H1 (cell line): ENCODE measurements around the gene DDX41. TPM values are rescaled to one million over a fixed set of nuclear protein-coding genes. Genes with fewer than 3 reads are reported as not detected.

ENCODE experiments used
- CTCF ChIA-PET: fragments of 300-600 bp; sonication (Branson Sonifier 250); formaldehyde crosslinking; loops from one replicate; lab custom pipeline; 2021; ENCODE audit not compliant: partially characterized antibody; lab: Charles Lee
- POLR2A ChIA-PET: fragments of 300-600 bp; sonication (Branson Sonifier 250); formaldehyde crosslinking; loops from one replicate; lab custom pipeline; 2021; ENCODE audit warnings: inconsistent platforms; ENCODE audit not compliant: partially characterized antibody; lab: Charles Lee
- DNase-seq, 2 experiments: peaks; one replicate each; pipeline versions ENCODE4 v3.0.0 to v3.0.0-alpha.2; 2010 to 2022; ENCODE audit warnings: low spot score in 2 of 2, low read depth in 1 of 2, mixed read lengths in 1 of 2
- FAIRE-seq: peaks from 2 replicates; lab custom pipeline; 2011; peaks lifted over from hg19 to GRCh38; lab: Jason Lieb, UNC
- H2AFZ ChIP-seq: 2 replicates; pipeline ENCODE4 v1.8.1; 2012; ENCODE audit warnings: low read length, inconsistent platforms
- H2AK5ac ChIP-seq: 2 replicates; pipeline ENCODE4 v1.6.1; 2013; ENCODE audit warnings: low read depth, low read length
- H2BK120ac ChIP-seq: replicated peaks from 2 replicates; pipeline ENCODE3; 2013; ENCODE audit warnings: low read depth, low read length, inconsistent platforms
- H2BK12ac ChIP-seq: 2 replicates; pipeline ENCODE4 v1.6.1; 2013; ENCODE audit warnings: low read depth, low read length
- H2BK15ac ChIP-seq: 2 replicates; pipeline ENCODE4 v1.6.1; 2013; ENCODE audit warnings: low read length
- H2BK20ac ChIP-seq: 2 replicates; pipeline ENCODE4 v1.6.1; 2013; ENCODE audit warnings: low read length
- H2BK5ac ChIP-seq: 2 replicates; pipeline ENCODE4 v1.6.1; 2013; ENCODE audit warnings: low read depth, low read length
- H3K14ac ChIP-seq: 2 replicates; pipeline ENCODE4 v1.6.1; 2013; ENCODE audit warnings: inconsistent platforms; ENCODE audit not compliant: insufficient read length
- H3K18ac ChIP-seq: 2 replicates; pipeline ENCODE4 v1.6.1; 2013; ENCODE audit warnings: low read length; ENCODE audit errors: extremely low read depth
- H3K23ac ChIP-seq: 2 replicates; pipeline ENCODE4 v1.6.1; 2013; ENCODE audit warnings: inconsistent platforms; ENCODE audit not compliant: insufficient read length
- H3K23me2 ChIP-seq: 2 replicates; pipeline ENCODE4 v1.6.1; 2013; ENCODE audit warnings: low read depth, low read length
- H3K27ac ChIP-seq: 2 replicates; pipeline ENCODE4 v1.6.1; 2011; ENCODE audit warnings: low read depth, low read length, inconsistent platforms
- H3K27me3 ChIP-seq, 4 experiments: replicated peaks in 1 of 4; 1 replicate in 1 of 4; 2 replicates in 3 of 4; pipeline versions ENCODE4 v1.6.1 to v1.8.1; 2011 to 2013; ENCODE audit warnings: low read length in 3 of 4, mild to moderate bottlenecking in 3 of 4, inconsistent platforms in 2 of 4, mixed read lengths in 2 of 4, moderate library complexity in 1 of 4; ENCODE audit not compliant: control insufficient read depth in 3 of 4, insufficient read depth in 3 of 4; ENCODE audit errors: extremely low read depth in 1 of 4
- H3K36me3 ChIP-seq, 4 experiments: 2 replicates each; pipeline versions ENCODE4 v1.6.1 to v1.8.1; 2011 to 2013; ENCODE audit warnings: mild to moderate bottlenecking in 4 of 4, low read length in 3 of 4, moderate library complexity in 2 of 4, control low read depth in 1 of 4, inconsistent platforms in 1 of 4; ENCODE audit not compliant: insufficient read depth in 4 of 4, control insufficient read depth in 2 of 4
- H3K4ac ChIP-seq: replicated peaks from 2 replicates; pipeline ENCODE3; 2013; ENCODE audit warnings: low read length, low read depth, mixed read lengths, inconsistent platforms; ENCODE audit not compliant: insufficient read length
- H3K4me1 ChIP-seq, 4 experiments: replicated peaks in 1 of 4; 1 replicate in 1 of 4; 2 replicates in 3 of 4; pipeline versions ENCODE4 v1.6.1 to v1.8.1; 2011 to 2013; ENCODE audit warnings: low read length in 3 of 4, inconsistent platforms in 2 of 4, mixed read lengths in 1 of 4; ENCODE audit not compliant: insufficient read depth in 4 of 4, control insufficient read depth in 3 of 4
- H3K4me2 ChIP-seq, 2 experiments: 2 replicates each; pipeline versions ENCODE4 v1.6.1 to v1.8.1; 2011 to 2013; ENCODE audit warnings: low read depth in 2 of 2, low read length in 2 of 2, control low read depth in 1 of 2, inconsistent platforms in 1 of 2, mild to moderate bottlenecking in 1 of 2; ENCODE audit not compliant: insufficient read depth in 1 of 2
- H3K4me3 ChIP-seq, 4 experiments: fragments of 200-600, 300-600 bp in 1 of 4; sonication (generic), shearing (Covaris generic), sonication (Bioruptor Twin) in 1 of 4; 2 replicates each; pipeline versions ENCODE4 v1.5.1 to v1.8.1; 2011 to 2016; ENCODE audit warnings: low read length in 4 of 4, low read depth in 3 of 4, control low read depth in 2 of 4, inconsistent platforms in 2 of 4, mild to moderate bottlenecking in 2 of 4, mixed read lengths in 1 of 4, moderate library complexity in 1 of 4; ENCODE audit not compliant: insufficient read depth in 2 of 4; ENCODE audit errors: extremely low read depth in 1 of 4
- H3K56ac ChIP-seq: replicated peaks from 2 replicates; pipeline ENCODE3; 2013; ENCODE audit warnings: low read depth, mild to moderate bottlenecking, mixed read lengths, low read length, inconsistent platforms; ENCODE audit not compliant: insufficient read length
- H3K79me1 ChIP-seq: 2 replicates; pipeline ENCODE4 v1.6.1; 2013; ENCODE audit warnings: low read depth, low read length, control low read depth
- H3K79me2 ChIP-seq, 2 experiments: 2 replicates each; pipeline versions ENCODE4 v1.6.1 to v1.8.1; 2012 to 2013; ENCODE audit warnings: low read length in 2 of 2, mild to moderate bottlenecking in 2 of 2, inconsistent platforms in 1 of 2; ENCODE audit not compliant: insufficient read depth in 2 of 2, control insufficient read depth in 1 of 2
- H3K9ac ChIP-seq, 4 experiments: replicated peaks in 1 of 4; 1 replicate in 1 of 4; 2 replicates in 3 of 4; pipeline versions ENCODE4 v1.6.1 to v1.8.1; 2011 to 2013; ENCODE audit warnings: low read depth in 3 of 4, low read length in 3 of 4, control low read depth in 2 of 4, mild to moderate bottlenecking in 2 of 4, moderate library complexity in 2 of 4, inconsistent platforms in 1 of 4; ENCODE audit errors: extremely low read depth in 1 of 4
- H3K9me3 ChIP-seq, 2 experiments: 2 replicates each; pipeline versions ENCODE4 v1.6.1 to v1.8.1; 2012 to 2013; ENCODE audit warnings: mild to moderate bottlenecking in 2 of 2, moderate library complexity in 2 of 2, control low read depth in 1 of 2, inconsistent platforms in 1 of 2, low read depth in 1 of 2, low read length in 1 of 2, mixed read lengths in 1 of 2; ENCODE audit not compliant: insufficient read depth in 2 of 2
- H4K20me1 ChIP-seq, 2 experiments: replicated peaks in 1 of 2; 2 replicates each; pipeline versions ENCODE3 to v1.8.1; 2011 to 2013; ENCODE audit warnings: inconsistent platforms in 2 of 2, low read length in 2 of 2, mild to moderate bottlenecking in 1 of 2; ENCODE audit not compliant: insufficient read depth in 2 of 2, control insufficient read depth in 1 of 2
- H4K5ac ChIP-seq: 2 replicates; pipeline ENCODE4 v1.6.1; 2013; ENCODE audit warnings: low read length, low read depth, mixed read lengths, inconsistent platforms; ENCODE audit not compliant: insufficient read length
- H4K8ac ChIP-seq: 2 replicates; pipeline ENCODE4 v1.8.0; 2013; ENCODE audit warnings: mild to moderate bottlenecking, moderate library complexity, low read length, inconsistent platforms; ENCODE audit not compliant: insufficient read depth; ENCODE audit errors: extremely low read depth
- H4K91ac ChIP-seq: replicated peaks from 2 replicates; pipeline ENCODE3; 2013; ENCODE audit warnings: low read length, mixed read lengths, inconsistent platforms; ENCODE audit not compliant: insufficient read length
- CBX5 ChIP-seq: fragments of 300-800, 300-1000 bp; sonication (generic); IDR thresholded peaks from 2 replicates; pipeline ENCODE4 v1.7.1; 2016; ENCODE audit warnings: antibody characterized with exemption, low read length, low read depth
- CHD1 ChIP-seq: IDR thresholded peaks from 2 replicates; pipeline ENCODE4 v1.6.1; 2012; ENCODE audit warnings: low read depth, low read length, improper control_type of control experiment
- CTCF ChIP-seq, 3 experiments: IDR thresholded peaks; 1 replicate in 2 of 3; 2 replicates in 1 of 3; pipeline versions ENCODE4 v1.5.1 to v1.6.1; 2011; ENCODE audit warnings: low read length in 3 of 3, mild to moderate bottlenecking in 3 of 3, inconsistent platforms in 2 of 3, low read depth in 1 of 3, moderate library complexity in 1 of 3; ENCODE audit not compliant: insufficient read depth in 1 of 3; ENCODE audit errors: control extremely low read depth in 1 of 3
- GTF2F1 ChIP-seq: IDR thresholded peaks from 2 replicates; pipeline ENCODE4 v1.6.1; 2012; ENCODE audit warnings: low read depth, low read length, improper control_type of control experiment, borderline replicate concordance
- POLR2A ChIP-seq, 2 experiments: IDR thresholded peaks; 1 replicate in 1 of 2; 2 replicates in 1 of 2; pipeline ENCODE4 v1.6.1; 2011; ENCODE audit warnings: low read depth in 2 of 2, low read length in 2 of 2, mild to moderate bottlenecking in 2 of 2; ENCODE audit errors: control extremely low read depth in 1 of 2
- POU5F1 ChIP-seq: IDR thresholded peaks from 2 replicates; pipeline ENCODE4 v1.6.1; 2011; ENCODE audit warnings: low read depth, mild to moderate bottlenecking, low read length, moderate library complexity
- SRF ChIP-seq: IDR thresholded peaks from 2 replicates; pipeline ENCODE4 v1.6.1; 2011; ENCODE audit warnings: mild to moderate bottlenecking, low read depth, low read length, moderate library complexity
- TEAD4 ChIP-seq: IDR thresholded peaks from 2 replicates; pipeline ENCODE4 v1.6.1; 2012; ENCODE audit warnings: low read depth, low read length, inconsistent platforms, mixed read lengths
- USF2 ChIP-seq: IDR thresholded peaks from 2 replicates; pipeline ENCODE4 v1.6.1; 2011; ENCODE audit warnings: low read length, improper control_type of control experiment
- WGBS, 2 experiments: shearing (Covaris generic) in 1 of 2; methylation state at CpG; one replicate each; pipeline versions ENCODE4 v1.1.6 to v1.1.7; 2013 to 2015; ENCODE audit warnings: low lambda C conversion rate in 2 of 2, mixed read lengths in 2 of 2, inconsistent platforms in 1 of 2, low coverage in 1 of 2, missing lambda C conversion rate in 1 of 2; ENCODE audit not compliant: insufficient replicate concordance in 2 of 2, insufficient coverage in 1 of 2, insufficient read length in 1 of 2; ENCODE audit errors: extremely low coverage in 1 of 2, missing lambda C conversion rate in 1 of 2; 5-methylcytosine and 5-hydroxymethylcytosine counted together
- polyA plus RNA-seq, 7 experiments: library from polyadenylated mRNA; depleted of rRNA in 3 of 7; stranded (reverse) in 5 of 7; unstranded in 2 of 7; fragments of >200 nt in 5 of 7; fragments of 200-250 nt in 2 of 7; gene quantifications; 1 replicate in 5 of 7; 2 replicates in 1 of 7; 4 replicates in 1 of 7; pipeline versions ENCODE4 v1.2.1 to v1.2.3, GENCODE V29; 2011 to 2013; ENCODE audit warnings: missing spikeins in 2 of 7, mixed read lengths in 2 of 7
- total RNA-seq: library from RNA; stranded (reverse); fragmentation: NEBNext Ultra II Directional; extraction: Animal tissue kit (Norgen Biotek cat#: 25700); gene quantifications from 2 replicates; pipeline ENCODE4 v1.2.1, GENCODE V29; 2021

The DDX41 gene
- total and polyA plus RNA-seq, 2 of the 8 experiments (the other 6 are each of a cell fraction or from before 2014, with no cell fraction given), result 102 to 135 TPM

GRCh38 chr5:177487975-177488374 lies 28.8 kb downstream of the DDX41 start:
- no peak overlapping the region for H3K4me3 ChIP-seq
- no peak overlapping the region for H4K5ac ChIP-seq
- no peak overlapping the region for H2BK15ac ChIP-seq
- H2AK5ac ChIP-seq, result no peak overlapping the region
- H4K91ac ChIP-seq, result no peak overlapping the region
- 96% methylated on average over 15 of the region's 15 CpGs; no CpG with 5 or more reads in 1 of the 2 experiments for WGBS, 2 experiments
- no peak overlapping the region for H3K23ac ChIP-seq
- H3K27me3 ChIP-seq, result no peaks in the 10 kb centered on the region
- no peak overlapping the region for H3K18ac ChIP-seq
- DNase-seq (no peak), FAIRE-seq (no peak)
- no peak overlapping the region for H3K27ac ChIP-seq
- no peaks in the 10 kb centered on the region for H3K9me3 ChIP-seq
- no peak overlapping the region for H3K9ac ChIP-seq
- no peak overlapping the region for H3K14ac ChIP-seq
- H3K56ac ChIP-seq, result no peak overlapping the region
- no peak overlapping the region for H3K4ac ChIP-seq
- H3K36me3 ChIP-seq, result peaks cover 24 to 66% (median 47%) of the 10 kb centered on the region in 4 experiments
- H3K79me1 ChIP-seq, result peaks cover 7% of the 10 kb centered on the region; the same call in 1 of the 2 replicates
- no peaks in the 10 kb centered on the region for H3K79me2 ChIP-seq
- H4K20me1 ChIP-seq, result peaks cover 7 to 17% of the 10 kb centered on the region in 2 experiments
- ChIA-PET CTCF (interaction anchor here (0.9 to 12.7 kb wide), 9 partner anchors 8 to 56 kb away, joined by 3 to 306 read pairs (median 7); partner anchors contain the start of genes DDX41, DOK3 and PDLIM7), POLR2A (interaction anchor here (0.6 to 67.5 kb wide), 3 partner anchors 8 to 123 kb away, joined by 3 to 3349 read pairs (median 3349); partner anchors contain the start of genes DBN1, DOK3, PDLIM7 and PRR7)
- no peak overlapping the region for H3K4me2 ChIP-seq
- no peak overlapping the region for H2AFZ ChIP-seq
- no peak overlapping the region for H2BK5ac ChIP-seq
- no peaks in the 10 kb centered on the region; the same call in 1 of the 2 replicates for H3K23me2 ChIP-seq
- H2BK20ac ChIP-seq, result no peak overlapping the region
- H2BK120ac ChIP-seq, result no peak overlapping the region
- H4K8ac ChIP-seq, result no peak overlapping the region; the same call in 1 of the 2 replicates
- peaks cover 0 to 5% (median 3%) of the 10 kb centered on the region in 4 experiments; a peak in 5 of 7 replicates for H3K4me1 ChIP-seq
- no peak overlapping the region for H2BK12ac ChIP-seq
- TF ChIP-seq GTF2F1 (no peak), TEAD4 (no peak), CHD1 (no peak), USF2 (no peak), POU5F1 (no peak), POLR2A (IDR thresholded peaks at IDR 0.05; ENCODE audit: control extremely low read depth in 1 of 2, low read depth in 2 of 2, low read length in 2 of 2) (peak in 1 of 2 experiments; percentile 13; a peak in 1 of 3 replicates), CBX5 (no peak), SRF (no peak), CTCF (IDR thresholded peaks at IDR 0.05; ENCODE audit: control extremely low read depth in 1 of 3, insufficient read depth in 1 of 3, low read depth in 1 of 3, low read length in 3 of 3) (peak in 1 of 3 experiments; percentile 37; a peak in 1 of 4 replicates)
